ENCODE measurements around the gene ARID5B.

The ARID5B gene

GRCh38 chr10:62007145-62007544 lies 105.6 kb downstream of the ARID5B start:
- no peak for DNase-seq (ENCODE audit: low read depth in 1 of 2, low spot score in 1 of 2)

GRCh38 chr10:62008196-62008595 lies 106.7 kb downstream of the ARID5B start:
- DNase-seq (ENCODE audit: low read depth in 1 of 2, low spot score in 1 of 2) = no peak

- no peak for DNase-seq (ENCODE audit: low read depth in 1 of 2, low spot score in 1 of 2)
Measured at GRCh38 chr10:62008946-62009345, 107.4 kb downstream of the ARID5B start.

- no peak for DNase-seq (ENCODE audit: low read depth in 1 of 2, low spot score in 1 of 2)
Measured at GRCh38 chr10:62010366-62010765, 108.9 kb downstream of the ARID5B start.

- no peak for DNase-seq (ENCODE audit: low read depth in 1 of 2, low spot score in 1 of 2)
Measured at GRCh38 chr10:62011558-62011957, 110.1 kb downstream of the ARID5B start.

GRCh38 chr10:62012318-62012717 lies 110.8 kb downstream of the ARID5B start:
- DNase-seq (ENCODE audit: low read depth in 1 of 2, low spot score in 1 of 2) = no peak

GRCh38 chr10:62014510-62014909 lies 113.0 kb downstream of the ARID5B start:
- no peak for DNase-seq (ENCODE audit: low read depth in 1 of 2, low spot score in 1 of 2)

GRCh38 chr10:62015994-62016393 lies 114.5 kb downstream of the ARID5B start:
- no peak for DNase-seq (ENCODE audit: low read depth in 1 of 2, low spot score in 1 of 2)

GRCh38 chr10:62016623-62017490 lies 115.4 kb downstream of the ARID5B start:
- DNase-seq (ENCODE audit: low read depth in 1 of 2, low spot score in 1 of 2) = no peak

GRCh38 chr10:62017491-62017870 lies 116.0 kb downstream of the ARID5B start:
- DNase-seq (ENCODE audit: low read depth in 1 of 2, low spot score in 1 of 2) = no peak

GRCh38 chr10:62018131-62018911 lies 116.8 kb downstream of the ARID5B start:
- no peak for DNase-seq (ENCODE audit: low read depth in 1 of 2, low spot score in 1 of 2)

- no peak for DNase-seq (ENCODE audit: low read depth in 1 of 2, low spot score in 1 of 2)
Measured at GRCh38 chr10:62019013-62019684, 117.7 kb downstream of the ARID5B start.

GRCh38 chr10:62019685-62020359 lies 118.3 kb downstream of the ARID5B start:
- DNase-seq (ENCODE audit: low read depth in 1 of 2, low spot score in 1 of 2) = no peak

- no peak for DNase-seq (ENCODE audit: low read depth in 1 of 2, low spot score in 1 of 2)
Measured at GRCh38 chr10:62021128-62021665, 119.7 kb downstream of the ARID5B start.

- no peak for DNase-seq (ENCODE audit: low read depth in 1 of 2, low spot score in 1 of 2)
Measured at GRCh38 chr10:62021978-62022802, 120.7 kb downstream of the ARID5B start.

- DNase-seq (ENCODE audit: low read depth in 1 of 2, low spot score in 1 of 2) = no peak
Measured at GRCh38 chr10:62022830-62023229, 121.3 kb downstream of the ARID5B start.

- no peak for DNase-seq (ENCODE audit: low read depth in 1 of 2, low spot score in 1 of 2)
Measured at GRCh38 chr10:62023329-62023728, 121.8 kb downstream of the ARID5B start.

- no peak for DNase-seq (ENCODE audit: low read depth in 1 of 2, low spot score in 1 of 2)
Measured at GRCh38 chr10:62024026-62024701, 122.7 kb downstream of the ARID5B start.

- DNase-seq (ENCODE audit: low read depth in 1 of 2, low spot score in 1 of 2) = no peak
Measured at GRCh38 chr10:62025134-62025794, 123.8 kb downstream of the ARID5B start.

Measured in stimulated activated CD4-positive, alpha-beta T cell treated with anti-CD3 and anti-CD28 coated beads, Interleukin-15, amount 100 ng/mL, for 1 hour (primary cell).